Ectodermal cell (in vitro differentiated cells): ENCODE results near the gene TSPAN13. TPM values are rescaled to one million over a fixed set of nuclear protein-coding genes. Genes with fewer than 3 reads are reported as not detected.

Experiments
- H3K27ac ChIP-seq: 2 replicates; pipeline ENCODE4 v1.7.0; 2013; ENCODE audit warnings: mild to moderate bottlenecking, low read depth, low read length; ENCODE audit not compliant: insufficient read depth, poor library complexity, severe bottlenecking
- H3K27me3 ChIP-seq: 2 replicates; pipeline ENCODE4 v1.7.0; 2013; ENCODE audit warnings: mild to moderate bottlenecking, low read length; ENCODE audit not compliant: insufficient read depth, control insufficient read depth, poor library complexity, severe bottlenecking
- H3K36me3 ChIP-seq: one replicate; pipeline ENCODE4 v1.7.0; 2013; ENCODE audit warnings: low read length; ENCODE audit not compliant: control insufficient read depth, insufficient read depth
- H3K4me1 ChIP-seq: one replicate; pipeline ENCODE4 v1.7.0; 2013; ENCODE audit warnings: low read length; ENCODE audit not compliant: control insufficient read depth, insufficient read depth
- H3K4me3 ChIP-seq: 2 replicates; pipeline ENCODE4 v1.7.0; 2013; ENCODE audit warnings: low read depth, low read length, control low read depth; ENCODE audit not compliant: insufficient read depth
- H3K9me3 ChIP-seq: 2 replicates; pipeline ENCODE4 v1.7.0; 2013; ENCODE audit warnings: mild to moderate bottlenecking, low read length, moderate library complexity; ENCODE audit not compliant: control insufficient read depth
- WGBS, 2 experiments: methylation state at CpG; one replicate each; pipeline ENCODE4 v1.1.7; 2013; ENCODE audit warnings: missing lambda C conversion rate in 2 of 2; 5-methylcytosine and 5-hydroxymethylcytosine counted together
- polyA plus RNA-seq, 4 experiments: library from polyadenylated mRNA; stranded (reverse); fragments of 50-300 nt; gene quantifications; one replicate each; pipeline ENCODE4 v1.2.3, GENCODE V29; 2013

TSPAN13 gene
- polyA plus RNA-seq (2013, experiment 1 of 4): 28.0 TPM
- 26.0 TPM for polyA plus RNA-seq (2013, experiment 2 of 4)
- polyA plus RNA-seq (2013, experiment 3 of 4): 28.1 TPM
- polyA plus RNA-seq (2013, experiment 4 of 4): 31.5 TPM

GRCh38 chr7:16753102-16753931 is at the start of gene TSPAN13:
Gene TSPAN13, plus strand, starts transcription at chr7:16753755. Its CDS starts 213 bp downstream, at chr7:16753968.
- Histone ChIP-seq H3K4me3 (peak within 1 kb of the TSS; percentile 86), H3K27me3 (peaks cover 11% of the 10 kb centered on the region), H3K4me1 (peaks cover 6% of the 10 kb centered on the region), H3K27ac (peak within 1 kb of the TSS; percentile 82), H3K36me3 (no peaks in the 10 kb centered on the region), H3K9me3 (no peaks in the 10 kb centered on the region)
- 1 to 3% methylated on average over 47 to 48 of the region's 48 CpGs for WGBS, 2 experiments

DNA sequence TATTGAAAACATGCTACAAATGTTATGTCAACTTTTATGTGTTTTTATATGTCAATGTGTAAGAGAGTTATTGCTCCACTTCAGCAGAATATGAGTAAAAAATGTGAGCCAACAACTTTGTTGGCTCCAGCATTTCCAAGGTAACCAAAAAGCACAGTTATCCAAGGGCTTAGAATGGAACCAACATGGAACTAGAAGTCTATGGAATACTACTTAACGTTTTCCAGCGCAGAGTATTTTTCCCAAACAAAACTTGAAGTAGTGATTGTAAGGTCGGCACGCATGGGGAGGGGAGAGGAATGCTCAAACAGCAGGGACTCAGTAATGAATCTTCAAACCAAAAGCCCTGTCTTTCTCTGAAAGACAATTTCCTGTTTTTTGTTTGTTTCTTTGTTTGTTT is 45.0 kb upstream of the TSPAN13 start:
- Histone ChIP-seq H3K4me3 (no peak overlapping the region), H3K9me3 (no peaks in the 10 kb centered on the region), H3K27ac (no peak overlapping the region), H3K27me3 (no peaks in the 10 kb centered on the region), H3K36me3 (no peaks in the 10 kb centered on the region), H3K4me1 (no peaks in the 10 kb centered on the region)
- WGBS, 2 experiments: 82 to 94% methylated on average over 4 of the region's 4 CpGs

- no peaks in the 10 kb centered on the region for H3K36me3 ChIP-seq
- no peak overlapping the region for H3K27ac ChIP-seq
- 86 to 93% methylated on average over 3 of the region's 3 CpGs for WGBS, 2 experiments
- H3K4me3 ChIP-seq: no peak overlapping the region
- no peaks in the 10 kb centered on the region for H3K9me3 ChIP-seq
- no peaks in the 10 kb centered on the region for H3K27me3 ChIP-seq
- H3K4me1 ChIP-seq: no peaks in the 10 kb centered on the region
Measured at GRCh38 chr7:16708980-16709379, 44.6 kb upstream of the TSPAN13 start.

- WGBS, 2 experiments: 91 to 96% methylated on average over 3 of the region's 4 CpGs
- Histone ChIP-seq H3K9me3 (no peaks in the 10 kb centered on the region), H3K36me3 (no peaks in the 10 kb centered on the region), H3K4me1 (no peaks in the 10 kb centered on the region), H3K27me3 (no peaks in the 10 kb centered on the region), H3K27ac (no peak overlapping the region), H3K4me3 (no peak overlapping the region)
Measured at GRCh38 chr7:16710651-16711050, 42.9 kb upstream of the TSPAN13 start.

GRCh38 chr7:16711730-16712129 is 41.8 kb upstream of the TSPAN13 start:
- Histone ChIP-seq H3K36me3 (no peaks in the 10 kb centered on the region), H3K27me3 (no peaks in the 10 kb centered on the region), H3K4me1 (no peaks in the 10 kb centered on the region), H3K4me3 (no peak overlapping the region), H3K9me3 (no peaks in the 10 kb centered on the region), H3K27ac (no peak overlapping the region)
- WGBS, 2 experiments: 92 to 96% methylated on average over 3 to 4 of the region's 4 CpGs

- Histone ChIP-seq H3K36me3 (no peaks in the 10 kb centered on the region), H3K27me3 (no peaks in the 10 kb centered on the region)
- 86% methylated on average over 4 of the region's 4 CpGs for WGBS, 2 experiments
Measured at GRCh38 chr7:16712916-16713315, 40.6 kb upstream of the TSPAN13 start.

DNA sequence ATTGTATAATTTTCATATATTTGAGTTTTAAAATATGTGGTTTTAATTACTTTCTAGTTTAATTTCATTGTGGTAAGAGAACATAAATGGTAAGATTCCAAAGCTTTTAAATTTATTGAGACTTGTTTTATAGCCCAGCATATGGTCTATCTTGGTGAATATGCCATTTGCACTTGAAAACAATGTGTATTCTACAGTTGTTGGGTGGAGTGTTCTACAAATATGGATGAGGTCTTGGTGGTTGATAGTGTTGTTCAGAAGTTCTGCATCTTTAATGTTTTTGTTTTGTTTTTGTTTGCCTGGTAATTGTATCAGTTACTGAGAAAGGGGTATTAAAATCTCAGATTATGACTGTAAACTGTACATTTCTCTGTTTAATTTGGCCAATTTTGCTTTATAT is 37.6 kb upstream of the TSPAN13 start:
- Histone ChIP-seq H3K27ac (no peak overlapping the region), H3K4me3 (no peak overlapping the region), H3K36me3 (no peaks in the 10 kb centered on the region), H3K27me3 (no peaks in the 10 kb centered on the region), H3K4me1 (no peaks in the 10 kb centered on the region), H3K9me3 (no peaks in the 10 kb centered on the region)

More at GRCh38 chr7:16712916-16713315, 40.6 kb upstream of the TSPAN13 start:
- H3K9me3 ChIP-seq: no peaks in the 10 kb centered on the region
- H3K27ac ChIP-seq: no peak overlapping the region
- no peak overlapping the region for H3K4me3 ChIP-seq
- H3K4me1 ChIP-seq: no peaks in the 10 kb centered on the region

DNA sequence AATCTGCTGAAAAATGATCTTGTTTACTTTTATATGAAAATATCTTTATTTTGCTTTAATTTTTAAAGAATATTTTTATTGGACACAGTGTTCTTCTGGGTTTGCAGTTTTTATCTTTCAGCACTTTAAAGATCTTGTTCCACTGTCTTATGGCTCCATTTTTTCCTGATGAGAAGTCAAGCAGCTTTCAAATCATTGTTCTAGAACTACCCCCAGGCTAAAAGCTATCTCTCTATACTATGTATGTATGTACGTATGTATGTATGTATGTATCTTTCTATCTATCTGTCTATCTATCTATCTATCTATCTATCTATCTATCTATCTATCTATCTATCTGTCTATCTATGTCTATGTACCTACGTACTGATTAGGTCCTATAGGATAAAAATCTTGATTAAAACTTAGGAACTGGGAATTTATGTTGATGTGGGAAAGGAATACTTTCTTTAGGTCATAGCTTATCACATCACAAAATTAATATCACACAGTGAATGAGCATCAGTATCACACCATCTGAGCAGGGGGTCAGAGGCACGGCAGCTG is 35.4 kb upstream of the TSPAN13 start:
- no peaks in the 10 kb centered on the region for H3K4me1 ChIP-seq
- H3K27ac ChIP-seq: no peak overlapping the region
- 77 to 92% methylated on average over 1 of the region's 3 CpGs for WGBS, 2 experiments

DNA sequence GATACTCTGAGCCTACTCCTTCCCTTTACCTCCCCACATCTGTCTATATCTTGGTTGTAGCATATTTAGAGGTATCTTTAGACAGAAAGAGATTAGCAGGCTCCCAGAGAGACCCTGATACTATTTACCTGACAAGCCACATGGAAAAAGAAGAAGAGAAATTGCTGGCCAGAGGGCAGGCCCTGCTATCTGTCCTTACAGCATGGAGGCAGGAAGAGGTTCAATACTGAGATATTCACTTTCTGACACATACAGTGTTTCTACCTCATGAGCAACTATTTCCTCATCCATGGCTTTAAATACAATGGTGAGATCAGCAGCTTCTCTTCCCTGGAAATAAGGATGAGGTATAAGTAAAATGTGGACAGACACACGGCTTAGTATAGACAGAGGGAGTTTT is 33.9 kb upstream of the TSPAN13 start:
- no CpG with 5 or more reads among the region's 1 CpG for WGBS, 2 experiments
- H3K27ac ChIP-seq: no peak overlapping the region

More for the DNA sequence above, 35.4 kb upstream of the TSPAN13 start:
- no peak overlapping the region for H3K4me3 ChIP-seq
- no peaks in the 10 kb centered on the region for H3K36me3 ChIP-seq
- no peaks in the 10 kb centered on the region for H3K27me3 ChIP-seq
- no peaks in the 10 kb centered on the region for H3K9me3 ChIP-seq

DNA sequence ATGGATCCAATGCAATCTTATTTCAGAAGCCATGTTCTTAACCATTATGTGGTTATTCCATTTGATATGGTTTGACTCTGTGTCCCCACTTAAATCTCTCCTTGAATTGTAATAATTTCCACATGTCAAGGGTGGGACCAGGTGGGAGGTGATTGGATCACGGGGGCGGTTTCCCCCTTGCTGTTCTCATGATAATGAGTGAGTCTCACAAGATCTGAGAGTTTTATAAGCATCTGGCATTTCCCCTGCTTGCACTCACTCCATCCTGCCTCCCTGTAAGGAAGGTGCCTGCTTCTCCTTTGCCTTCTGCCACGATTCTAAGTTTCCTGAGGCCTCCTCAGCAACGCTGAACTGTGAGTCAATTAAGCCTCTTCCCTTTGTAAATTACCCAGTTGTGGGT is 32.0 kb upstream of the TSPAN13 start:
- no peaks in the 10 kb centered on the region for H3K27me3 ChIP-seq
- H3K4me3 ChIP-seq: no peak overlapping the region
- no peaks in the 10 kb centered on the region for H3K4me1 ChIP-seq
- H3K27ac ChIP-seq: no peak overlapping the region
- WGBS, 2 experiments: 61 to 79% methylated on average over 4 of the region's 4 CpGs
- H3K9me3 ChIP-seq: no peaks in the 10 kb centered on the region
- H3K36me3 ChIP-seq: no peaks in the 10 kb centered on the region

More for the DNA sequence above, 33.9 kb upstream of the TSPAN13 start:
- no peaks in the 10 kb centered on the region for H3K4me1 ChIP-seq
- H3K27me3 ChIP-seq: no peaks in the 10 kb centered on the region
- H3K9me3 ChIP-seq: no peaks in the 10 kb centered on the region
- no peaks in the 10 kb centered on the region for H3K36me3 ChIP-seq
- H3K4me3 ChIP-seq: no peak overlapping the region
